GM21360 (cell line): ENCODE results near the gene POLR1F.
"Not testable (repeated sequence)": the region's sequence is repeated elsewhere in the genome, so short reads cannot be mapped to it uniquely, and the experiment has no call there.

ENCODE experiments used
- ATAC-seq: cut with Tn5 transposase; IDR thresholded peaks from one replicate; pipeline ENCODE4 v1.9.1; 2021; ENCODE audit warnings: mild to moderate bottlenecking, moderate library complexity; ENCODE audit not compliant: unreplicated experiment

The POLR1F gene

GRCh38 chr7:19708397-19709248 lies at the start of gene POLR1F:
TSS of gene POLR1F (minus strand) at chr7:19709037. CDS start at chr7:19709016, 21 bp downstream.
- ATAC-seq, result peak; percentile 98

GRCh38 chr7:19754521-19755116 lies 45.8 kb upstream of the POLR1F start:
- peak; percentile 56 for ATAC-seq

GRCh38 chr7:19752020-19752419 lies 43.2 kb upstream of the POLR1F start:
- ATAC-seq, result no peak

GRCh38 chr7:19749658-19750057 lies 40.8 kb upstream of the POLR1F start:
- no peak for ATAC-seq

- ATAC-seq, result no peak
These were observed 39.0 kb upstream of the POLR1F start for GRCh38 chr7:19747740-19748339.

GRCh38 chr7:19744075-19744474 lies 35.2 kb upstream of the POLR1F start:
- no peak for ATAC-seq

- ATAC-seq, result no peak
These were observed 19.9 kb upstream of the POLR1F start for GRCh38 chr7:19728716-19729115.

GRCh38 chr7:19725770-19726169 lies 16.9 kb upstream of the POLR1F start:
- ATAC-seq, result no peak

- ATAC-seq, result no peak
These were observed 6.7 kb upstream of the POLR1F start for GRCh38 chr7:19715499-19715898.

- ATAC-seq, result no peak
These were observed 4.8 kb upstream of the POLR1F start for GRCh38 chr7:19713676-19714075.

GRCh38 chr7:19709249-19709578 lies 377 bp upstream of the POLR1F start:
- ATAC-seq, result no peak

GRCh38 chr7:19707240-19707639 lies 1.6 kb downstream of the POLR1F start:
- no peak for ATAC-seq

GRCh38 chr7:19705663-19706062 lies 3.2 kb downstream of the POLR1F start:
- ATAC-seq, result no peak

GRCh38 chr7:19701471-19701870 lies 7.4 kb downstream of the POLR1F start:
- no peak for ATAC-seq

GRCh38 chr7:19700936-19701335 lies 7.9 kb downstream of the POLR1F start:
- no peak for ATAC-seq

GRCh38 chr7:19698331-19698730 lies 10.5 kb downstream of the POLR1F start:
- no peak for ATAC-seq

- no peak for ATAC-seq
These were observed 11.9 kb downstream of the POLR1F start for GRCh38 chr7:19696926-19697325.

GRCh38 chr7:19692111-19692828 lies 16.6 kb downstream of the POLR1F start:
- ATAC-seq, result no peak

GRCh38 chr7:19690736-19691135 lies 18.1 kb downstream of the POLR1F start:
- no peak for ATAC-seq

GRCh38 chr7:19689130-19689529 lies 19.7 kb downstream of the POLR1F start:
- ATAC-seq, result not testable (repeated sequence)

GRCh38 chr7:19681596-19681995 lies 27.2 kb downstream of the POLR1F start:
- no peak for ATAC-seq
